ENCODE results near the gene GNRH2. TPM values are rescaled to one million over a fixed set of nuclear protein-coding genes. Genes with fewer than 3 reads are reported as not detected.
"Not testable (repeated sequence)": the region's sequence is repeated elsewhere in the genome, so short reads cannot be mapped to it uniquely, and the experiment has no call there.

GNRH2 gene
- polyA plus RNA-seq, 1 of the 3 experiments (the other 2 are of a cell fraction), result 0.58 TPM

DNA sequence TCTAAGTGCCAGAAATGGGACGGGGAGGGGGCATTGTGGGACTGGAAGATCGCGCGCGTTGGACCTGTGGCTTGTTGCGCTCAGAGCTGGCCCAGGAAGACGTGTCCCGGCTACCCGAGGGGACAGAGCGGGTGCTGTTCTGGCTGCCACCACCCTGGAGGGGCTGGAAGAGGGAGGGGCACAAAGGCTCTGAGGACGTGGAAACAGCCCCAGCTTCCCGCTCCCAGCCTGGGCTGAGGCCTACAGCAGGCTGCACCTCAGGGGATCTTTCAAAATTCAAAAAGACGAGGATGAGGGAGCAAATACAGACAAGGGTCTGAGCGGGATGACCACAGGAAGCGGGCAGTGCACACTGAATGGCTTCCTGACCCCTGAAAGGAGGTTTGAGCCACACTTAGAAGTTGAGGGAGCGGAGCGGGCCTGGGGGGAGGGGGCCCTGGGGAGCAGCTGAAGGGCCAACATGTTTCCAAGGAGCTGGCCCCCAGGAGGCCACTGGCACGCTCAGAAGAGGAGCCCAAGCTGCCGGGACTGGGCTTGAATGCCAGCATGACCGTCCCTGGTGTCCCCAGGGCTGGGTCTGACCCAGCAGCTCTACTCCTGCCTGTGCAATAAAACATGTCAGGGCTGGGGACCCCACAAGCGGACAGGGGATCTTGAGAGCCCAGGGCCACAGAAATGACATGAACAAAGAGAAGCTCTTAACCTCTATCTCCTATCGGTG is 29.3 kb downstream of the GNRH2 start (continued):
- no peak for TF ChIP-seq NFIC (IDR thresholded peaks at IDR 0.05; ENCODE audit: borderline replicate concordance)
- no peak for TF ChIP-seq GATA2 (CRISPR knock-in tag; IDR thresholded peaks at IDR 0.05)
- no peak for TF ChIP-seq FOXM1 (IDR thresholded peaks at IDR 0.05; ENCODE audit: low read depth)
- no peak for TF ChIP-seq CHD2 (IDR thresholded peaks at IDR 0.05; ENCODE audit: low read length, partially characterized antibody)
- no peak for TF ChIP-seq FOSL2 (IDR thresholded peaks at IDR 0.05; ENCODE audit: borderline replicate concordance, low read depth)
- no peak for TF ChIP-seq JUND (IDR thresholded peaks at IDR 0.05)
- TF ChIP-seq FOXJ3 (CRISPR knock-in tag; IDR thresholded peaks at IDR 0.05), result no peak
- TF ChIP-seq ELF1 (IDR thresholded peaks at IDR 0.05), result no peak

DNA sequence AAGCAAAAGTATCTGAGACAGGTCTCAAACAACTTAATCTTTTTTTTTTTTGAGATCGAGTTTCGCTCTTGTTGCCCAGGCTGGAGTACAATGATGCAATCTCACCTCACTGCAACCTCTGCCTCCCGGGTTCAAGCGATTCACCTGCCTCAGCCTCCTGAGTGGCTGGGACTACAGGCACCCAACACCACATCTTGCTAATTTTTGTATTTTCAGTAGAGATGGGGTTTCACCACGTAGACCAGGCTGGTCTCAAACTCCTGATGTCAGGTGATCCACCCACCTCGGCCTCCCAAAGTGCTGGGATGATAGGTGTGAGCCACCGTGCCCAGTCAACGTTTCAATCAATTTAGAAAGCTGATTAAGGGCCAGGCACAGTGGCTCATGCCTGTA is 29.8 kb downstream of the GNRH2 start:
- H2AFZ ChIP-seq (ENCODE audit: low read depth); H3F3A ChIP-seq (replicated peaks; ENCODE audit: insufficient read depth); H3K9ac ChIP-seq; H3K27me3 ChIP-seq (ENCODE audit: insufficient read depth); POLR2A ChIA-PET; H3K4me3 ChIP-seq (ENCODE audit: low read depth in 2 of 2, low read length in 1 of 2); DNase-seq; H3K79me2 ChIP-seq (ENCODE audit: insufficient read depth); H3K9me3 ChIP-seq; H3K4me2 ChIP-seq; H4K20me1 ChIP-seq (ENCODE audit: insufficient read depth); H3K27ac ChIP-seq (ENCODE audit: low read depth in 2 of 2, low read length in 1 of 2); H3K4me1 ChIP-seq (ENCODE audit: control insufficient read depth in 1 of 2, insufficient read depth in 2 of 2, low read depth in 1 of 2, low read length in 1 of 2); H3K9me2 ChIP-seq; H3K36me3 ChIP-seq (replicated peaks in 1 of 2; ENCODE audit: control insufficient read depth in 1 of 2, insufficient read depth in 2 of 2, low read length in 1 of 2): not testable (repeated sequence)
- WGBS (ENCODE audit: low lambda C conversion rate), result 77% methylated on average over 8 of the region's 8 CpGs
- CTCF ChIA-PET, result interaction anchor here (0.9 to 1.2 kb wide), 2 partner anchors 11 to 19 kb away, joined by 3 to 4 read pairs; no protein-coding TSS in a partner anchor

DNA sequence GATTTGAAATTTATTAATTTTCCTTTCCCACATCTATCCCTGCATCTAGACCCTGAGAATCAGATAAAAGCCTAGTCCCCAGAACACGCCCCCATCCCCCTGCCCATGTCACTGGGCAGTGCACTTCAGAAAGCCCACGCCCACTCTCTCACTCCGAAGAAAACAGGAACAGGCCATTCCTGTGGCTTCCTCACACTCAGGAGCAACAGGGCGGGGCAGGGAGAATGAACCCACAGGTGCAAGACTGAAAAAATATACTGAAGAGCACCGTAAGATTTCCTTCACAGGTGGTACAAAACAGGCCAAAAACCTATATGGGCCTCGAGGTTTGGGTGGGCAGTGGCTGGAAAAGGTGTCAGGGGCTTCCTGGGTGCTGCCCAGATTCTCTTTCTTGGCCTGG is 31.4 kb downstream of the GNRH2 start:
- Histone ChIP-seq H3K9ac (no peak overlapping the region), H3F3A (replicated peaks; ENCODE audit: insufficient read depth) (no peaks in the 10 kb centered on the region), H3K4me2 (no peak overlapping the region), H3K4me3 (ENCODE audit: low read depth in 2 of 2, low read length in 1 of 2) (no peak overlapping the region), H2AFZ (ENCODE audit: low read depth) (no peak overlapping the region), H3K9me2 (no peaks in the 10 kb centered on the region), H3K36me3 (replicated peaks in 1 of 2; ENCODE audit: control insufficient read depth in 1 of 2, insufficient read depth in 2 of 2, low read length in 1 of 2) (no peaks in the 10 kb centered on the region), H3K9me3 (no peaks in the 10 kb centered on the region), H3K4me1 (ENCODE audit: control insufficient read depth in 1 of 2, insufficient read depth in 2 of 2, low read depth in 1 of 2, low read length in 1 of 2) (no peaks in the 10 kb centered on the region), H4K20me1 (ENCODE audit: insufficient read depth) (no peaks in the 10 kb centered on the region), H3K79me2 (ENCODE audit: insufficient read depth) (no peaks in the 10 kb centered on the region), H3K27ac (ENCODE audit: low read depth in 2 of 2, low read length in 1 of 2) (no peak overlapping the region), H3K27me3 (ENCODE audit: insufficient read depth) (no peaks in the 10 kb centered on the region)
- no peak for DNase-seq
- POLR2A ChIA-PET, result no interaction called here
- CTCF ChIA-PET, result interaction anchor here (2.0 kb wide), 1 partner anchor 21 kb away, joined by 6 read pairs; no protein-coding TSS in a partner anchor
- TF ChIP-seq TCF12 (IDR thresholded peaks at IDR 0.05), result no peak
- TF ChIP-seq, protein P1, sequence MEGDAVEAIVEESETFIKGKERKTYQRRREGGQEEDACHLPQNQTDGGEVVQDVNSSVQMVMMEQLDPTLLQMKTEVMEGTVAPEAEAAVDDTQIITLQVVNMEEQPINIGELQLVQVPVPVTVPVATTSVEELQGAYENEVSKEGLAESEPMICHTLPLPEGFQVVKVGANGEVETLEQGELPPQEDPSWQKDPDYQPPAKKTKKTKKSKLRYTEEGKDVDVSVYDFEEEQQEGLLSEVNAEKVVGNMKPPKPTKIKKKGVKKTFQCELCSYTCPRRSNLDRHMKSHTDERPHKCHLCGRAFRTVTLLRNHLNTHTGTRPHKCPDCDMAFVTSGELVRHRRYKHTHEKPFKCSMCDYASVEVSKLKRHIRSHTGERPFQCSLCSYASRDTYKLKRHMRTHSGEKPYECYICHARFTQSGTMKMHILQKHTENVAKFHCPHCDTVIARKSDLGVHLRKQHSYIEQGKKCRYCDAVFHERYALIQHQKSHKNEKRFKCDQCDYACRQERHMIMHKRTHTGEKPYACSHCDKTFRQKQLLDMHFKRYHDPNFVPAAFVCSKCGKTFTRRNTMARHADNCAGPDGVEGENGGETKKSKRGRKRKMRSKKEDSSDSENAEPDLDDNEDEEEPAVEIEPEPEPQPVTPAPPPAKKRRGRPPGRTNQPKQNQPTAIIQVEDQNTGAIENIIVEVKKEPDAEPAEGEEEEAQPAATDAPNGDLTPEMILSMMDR (IDR thresholded peaks at IDR 0.05), result no peak
- no peak for TF ChIP-seq SMC3 (IDR thresholded peaks at IDR 0.05; ENCODE audit: low read depth, low read length)
- no peak for TF ChIP-seq EZH2phosphoT487 (IDR thresholded peaks at IDR 0.05; ENCODE audit: borderline replicate concordance, low read depth)
- TF ChIP-seq YY1 (IDR thresholded peaks at IDR 0.05; ENCODE audit: low read depth), result no peak
- TF ChIP-seq, protein P2, sequence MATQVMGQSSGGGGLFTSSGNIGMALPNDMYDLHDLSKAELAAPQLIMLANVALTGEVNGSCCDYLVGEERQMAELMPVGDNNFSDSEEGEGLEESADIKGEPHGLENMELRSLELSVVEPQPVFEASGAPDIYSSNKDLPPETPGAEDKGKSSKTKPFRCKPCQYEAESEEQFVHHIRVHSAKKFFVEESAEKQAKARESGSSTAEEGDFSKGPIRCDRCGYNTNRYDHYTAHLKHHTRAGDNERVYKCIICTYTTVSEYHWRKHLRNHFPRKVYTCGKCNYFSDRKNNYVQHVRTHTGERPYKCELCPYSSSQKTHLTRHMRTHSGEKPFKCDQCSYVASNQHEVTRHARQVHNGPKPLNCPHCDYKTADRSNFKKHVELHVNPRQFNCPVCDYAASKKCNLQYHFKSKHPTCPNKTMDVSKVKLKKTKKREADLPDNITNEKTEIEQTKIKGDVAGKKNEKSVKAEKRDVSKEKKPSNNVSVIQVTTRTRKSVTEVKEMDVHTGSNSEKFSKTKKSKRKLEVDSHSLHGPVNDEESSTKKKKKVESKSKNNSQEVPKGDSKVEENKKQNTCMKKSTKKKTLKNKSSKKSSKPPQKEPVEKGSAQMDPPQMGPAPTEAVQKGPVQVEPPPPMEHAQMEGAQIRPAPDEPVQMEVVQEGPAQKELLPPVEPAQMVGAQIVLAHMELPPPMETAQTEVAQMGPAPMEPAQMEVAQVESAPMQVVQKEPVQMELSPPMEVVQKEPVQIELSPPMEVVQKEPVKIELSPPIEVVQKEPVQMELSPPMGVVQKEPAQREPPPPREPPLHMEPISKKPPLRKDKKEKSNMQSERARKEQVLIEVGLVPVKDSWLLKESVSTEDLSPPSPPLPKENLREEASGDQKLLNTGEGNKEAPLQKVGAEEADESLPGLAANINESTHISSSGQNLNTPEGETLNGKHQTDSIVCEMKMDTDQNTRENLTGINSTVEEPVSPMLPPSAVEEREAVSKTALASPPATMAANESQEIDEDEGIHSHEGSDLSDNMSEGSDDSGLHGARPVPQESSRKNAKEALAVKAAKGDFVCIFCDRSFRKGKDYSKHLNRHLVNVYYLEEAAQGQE (IDR thresholded peaks at IDR 0.05; ENCODE audit: low read depth, low read length), result no peak
- no peak for TF ChIP-seq FOXJ3 (CRISPR knock-in tag; IDR thresholded peaks at IDR 0.05)
- TF ChIP-seq TEAD4 (IDR thresholded peaks at IDR 0.05; ENCODE audit: borderline replicate concordance, insufficient read depth), result no peak
- 69% methylated on average over 6 of the region's 6 CpGs for WGBS (ENCODE audit: low lambda C conversion rate)

DNA sequence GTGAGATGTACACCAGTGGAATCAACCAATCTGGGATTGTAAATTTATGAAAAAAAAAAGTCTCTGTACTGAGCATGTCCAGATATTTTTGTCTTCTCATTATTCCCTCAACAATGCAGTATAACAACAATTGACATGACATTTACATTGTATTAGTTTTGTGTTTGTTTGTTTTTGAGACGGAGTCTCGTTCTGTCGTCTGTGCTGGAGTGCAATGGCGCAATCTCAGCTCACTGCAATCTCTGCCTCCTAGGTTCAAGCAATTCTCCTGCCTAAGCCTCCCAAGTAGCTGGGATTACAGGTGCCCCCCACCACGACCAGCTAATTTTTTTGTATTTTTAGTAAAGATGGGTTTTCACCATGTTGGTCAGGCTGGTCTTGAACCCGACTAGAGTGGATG is 31.9 kb downstream of the GNRH2 start:
- CTCF ChIA-PET, result interaction anchor here (2.0 kb wide), 1 partner anchor 21 kb away, joined by 6 read pairs; no protein-coding TSS in a partner anchor
- H3K27me3 ChIP-seq (ENCODE audit: insufficient read depth), result not testable (repeated sequence)

More for the DNA sequence above, 31.9 kb downstream of the GNRH2 start:
- H3K4me2 ChIP-seq; H2AFZ ChIP-seq (ENCODE audit: low read depth); H3K9me2 ChIP-seq; H3K27ac ChIP-seq (ENCODE audit: low read depth in 2 of 2, low read length in 1 of 2); POLR2A ChIA-PET; H3F3A ChIP-seq (replicated peaks; ENCODE audit: insufficient read depth); H3K79me2 ChIP-seq (ENCODE audit: insufficient read depth); H3K9ac ChIP-seq; DNase-seq; H4K20me1 ChIP-seq (ENCODE audit: insufficient read depth); H3K9me3 ChIP-seq; H3K36me3 ChIP-seq (replicated peaks in 1 of 2; ENCODE audit: control insufficient read depth in 1 of 2, insufficient read depth in 2 of 2, low read length in 1 of 2); H3K4me1 ChIP-seq (ENCODE audit: control insufficient read depth in 1 of 2, insufficient read depth in 2 of 2, low read depth in 1 of 2, low read length in 1 of 2); H3K4me3 ChIP-seq (ENCODE audit: low read depth in 2 of 2, low read length in 1 of 2): not testable (repeated sequence)
- 78% methylated on average over 6 of the region's 6 CpGs for WGBS (ENCODE audit: low lambda C conversion rate)
